ENCODE data around the gene UBXN7. TPM values are rescaled to one million over a fixed set of nuclear protein-coding genes. Genes with fewer than 3 reads are reported as not detected.

Gene UBXN7
- total and polyA plus RNA-seq, 2 of the 8 experiments (the other 6 are each of a cell fraction or from before 2014, with no cell fraction given), result 18.5 to 109 TPM

DNA sequence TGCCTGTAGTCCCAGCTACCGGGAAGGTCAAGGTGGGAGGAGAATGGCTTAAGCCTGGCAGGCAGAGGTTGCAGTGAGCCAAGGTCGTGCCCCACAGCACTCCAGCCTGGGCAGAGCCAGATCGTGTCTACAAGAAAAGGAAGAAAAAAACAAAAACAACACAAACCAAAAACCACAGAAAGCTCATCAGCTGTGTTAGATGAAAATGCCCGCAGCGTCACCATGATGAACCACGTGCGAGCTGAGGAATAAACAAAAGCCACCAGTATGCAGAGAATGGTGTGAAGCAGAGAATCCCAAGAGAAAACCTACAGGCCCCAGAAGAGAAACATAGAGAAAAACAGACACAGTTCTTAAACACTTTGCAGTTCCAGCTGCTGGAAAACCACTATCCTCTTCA, 74.3 kb downstream of the UBXN7 start (continued):
- TF ChIP-seq EP300 (IDR thresholded peaks at IDR 0.05; ENCODE audit: borderline replicate concordance in 1 of 2, low read depth in 2 of 2, low read length in 2 of 2), result no peak
- TF ChIP-seq TBP (IDR thresholded peaks at IDR 0.05; ENCODE audit: low read depth, low read length), result no peak
- no peak for TF ChIP-seq POU5F1 (IDR thresholded peaks at IDR 0.05; ENCODE audit: low read depth, low read length)
- no peak for TF ChIP-seq NRF1 (IDR thresholded peaks at IDR 0.05; ENCODE audit: low read depth, low read length)
- TF ChIP-seq, protein P1, sequence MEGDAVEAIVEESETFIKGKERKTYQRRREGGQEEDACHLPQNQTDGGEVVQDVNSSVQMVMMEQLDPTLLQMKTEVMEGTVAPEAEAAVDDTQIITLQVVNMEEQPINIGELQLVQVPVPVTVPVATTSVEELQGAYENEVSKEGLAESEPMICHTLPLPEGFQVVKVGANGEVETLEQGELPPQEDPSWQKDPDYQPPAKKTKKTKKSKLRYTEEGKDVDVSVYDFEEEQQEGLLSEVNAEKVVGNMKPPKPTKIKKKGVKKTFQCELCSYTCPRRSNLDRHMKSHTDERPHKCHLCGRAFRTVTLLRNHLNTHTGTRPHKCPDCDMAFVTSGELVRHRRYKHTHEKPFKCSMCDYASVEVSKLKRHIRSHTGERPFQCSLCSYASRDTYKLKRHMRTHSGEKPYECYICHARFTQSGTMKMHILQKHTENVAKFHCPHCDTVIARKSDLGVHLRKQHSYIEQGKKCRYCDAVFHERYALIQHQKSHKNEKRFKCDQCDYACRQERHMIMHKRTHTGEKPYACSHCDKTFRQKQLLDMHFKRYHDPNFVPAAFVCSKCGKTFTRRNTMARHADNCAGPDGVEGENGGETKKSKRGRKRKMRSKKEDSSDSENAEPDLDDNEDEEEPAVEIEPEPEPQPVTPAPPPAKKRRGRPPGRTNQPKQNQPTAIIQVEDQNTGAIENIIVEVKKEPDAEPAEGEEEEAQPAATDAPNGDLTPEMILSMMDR (IDR thresholded peaks at IDR 0.05; ENCODE audit: control extremely low read depth in 1 of 3, insufficient read depth in 1 of 3, low read depth in 1 of 3, low read length in 3 of 3), result no peak

Data from H1 (cell line).